ENCODE measurements around the gene MRNIP. TPM values are rescaled to one million over a fixed set of nuclear protein-coding genes. Genes with fewer than 3 reads are reported as not detected.

The MRNIP gene
- total and polyA plus RNA-seq, 2 of the 8 experiments (the other 6 are each of a cell fraction or from before 2014, with no cell fraction given), result 29.6 TPM

- no peak for TF ChIP-seq USF2 (IDR thresholded peaks at IDR 0.05; ENCODE audit: low read length)
- no peak for TF ChIP-seq BACH1 (IDR thresholded peaks at IDR 0.05; ENCODE audit: low read length)
- TF ChIP-seq TEAD4 (IDR thresholded peaks at IDR 0.05; ENCODE audit: low read depth, low read length), result no peak
- no peak for TF ChIP-seq TCF12 (IDR thresholded peaks at IDR 0.05; ENCODE audit: low read depth, low read length)
- TF ChIP-seq E2F6 (IDR thresholded peaks at IDR 0.05), result no peak
- TF ChIP-seq GABPA (IDR thresholded peaks at IDR 0.05; ENCODE audit: borderline replicate concordance, insufficient read depth, low read length), result no peak
- no peak for TF ChIP-seq HDAC6 (IDR thresholded peaks at IDR 0.05; ENCODE audit: low read depth, low read length)
- no peak for TF ChIP-seq SIRT6 (IDR thresholded peaks at IDR 0.05; ENCODE audit: low read length)
- no peak for TF ChIP-seq KDM4A (IDR thresholded peaks at IDR 0.05; ENCODE audit: low read depth, low read length, severe bottlenecking)
Measured at GRCh38 chr5:179872828-179873575, 14.4 kb upstream of the MRNIP start (continued).

All from H1 (cell line).